Activated CD8-positive, alpha-beta T cell treated with anti-CD3 and anti-CD28 coated beads, Interleukin-2, amount 10 ng/mL, durations not matched to agents 7 days and 5 days (primary cell): ENCODE results near the gene NKX2-2. TPM values are rescaled to one million over a fixed set of nuclear protein-coding genes. Genes with fewer than 3 reads are reported as not detected.
"Not testable (repeated sequence)": the region's sequence is repeated elsewhere in the genome, so short reads cannot be mapped to it uniquely, and the experiment has no call there.

ENCODE experiments used
- ATAC-seq: fragments of 150-1000 bp; cut with Tn5 transposase; one replicate; pipeline ENCODE4 v1.10.0; 2021; ENCODE audit warnings: moderate library complexity
- CTCF ChIA-PET: fragments of 350-600 bp; sonication (Branson Sonifier 250); formaldehyde crosslinking; loops from one replicate; lab custom pipeline; 2021; ENCODE audit warnings: antibody characterized with exemption; lab: Charles Lee
- POLR2A ChIA-PET: fragments of 350-600 bp; sonication (Branson Sonifier 250); formaldehyde crosslinking; loops from one replicate; lab custom pipeline; 2021; ENCODE audit warnings: antibody characterized with exemption; lab: Charles Lee
- DNase-seq: peaks from one replicate; pipeline ENCODE4 v3.0.0-alpha.2; 2020
- H3K27ac Mint-ChIP-seq: one replicate; pipeline ENCODE4 v1.8.0; 2021; ENCODE audit warnings: mild to moderate bottlenecking, mixed read lengths
- H3K27me3 Mint-ChIP-seq: one replicate; pipeline ENCODE4 v1.8.0; 2021; ENCODE audit warnings: low read depth, mixed read lengths
- H3K36me3 Mint-ChIP-seq: one replicate; pipeline ENCODE4 v1.8.0; 2021; ENCODE audit warnings: low read depth, mixed read lengths
- H3K4me1 Mint-ChIP-seq: one replicate; pipeline ENCODE4 v1.8.0; 2021; ENCODE audit warnings: low read depth, mixed read lengths
- H3K4me3 Mint-ChIP-seq: one replicate; pipeline ENCODE4 v1.8.0; 2021; ENCODE audit warnings: mild to moderate bottlenecking, mixed read lengths
- H3K9me3 Mint-ChIP-seq: one replicate; pipeline ENCODE4 v1.8.0; 2022; ENCODE audit warnings: mixed read lengths; ENCODE audit not compliant: insufficient read depth
- total RNA-seq, 2 experiments: library from RNA; stranded (reverse); gene quantifications; one replicate each; pipeline ENCODE4 v1.2.3, GENCODE V29; 2021

Gene NKX2-2
- total RNA-seq, 2 experiments from 2014 or later: not detected

DNA sequence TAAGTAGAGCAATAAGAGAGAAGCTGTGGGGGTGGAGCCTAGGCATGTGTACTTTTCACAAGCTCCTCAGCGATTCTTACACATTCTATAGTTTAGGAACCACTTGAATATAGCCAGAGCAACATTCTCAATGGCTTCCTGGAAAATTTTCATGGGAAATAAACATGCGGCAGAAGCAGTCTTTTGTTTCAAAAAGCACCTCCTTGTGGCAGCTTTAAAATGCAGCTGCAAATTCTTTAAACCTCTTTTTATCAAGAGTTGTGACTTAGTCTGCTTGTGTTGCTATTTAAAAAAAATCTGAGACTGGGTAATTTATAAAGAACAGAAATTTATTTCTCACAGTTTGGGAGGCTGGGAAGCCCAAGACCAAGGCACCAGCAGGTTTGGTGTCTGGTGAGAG, 23.8 kb downstream of the NKX2-2 start:
- DNase-seq (no peak), ATAC-seq (no peak)
- Mint-ChIP-seq H3K4me1 (no peaks in the 10 kb centered on the region), H3K27me3 (peaks cover 24% of the 10 kb centered on the region), H3K27ac (no peak overlapping the region), H3K9me3 (no peaks in the 10 kb centered on the region), H3K36me3 (no peaks in the 10 kb centered on the region), H3K4me3 (no peak overlapping the region)
- CTCF ChIA-PET: interaction anchor here (2.4 kb wide), 1 partner anchor 255 kb away, joined by 18 read pairs; no protein-coding TSS in a partner anchor
- POLR2A ChIA-PET: no interaction called here

DNA sequence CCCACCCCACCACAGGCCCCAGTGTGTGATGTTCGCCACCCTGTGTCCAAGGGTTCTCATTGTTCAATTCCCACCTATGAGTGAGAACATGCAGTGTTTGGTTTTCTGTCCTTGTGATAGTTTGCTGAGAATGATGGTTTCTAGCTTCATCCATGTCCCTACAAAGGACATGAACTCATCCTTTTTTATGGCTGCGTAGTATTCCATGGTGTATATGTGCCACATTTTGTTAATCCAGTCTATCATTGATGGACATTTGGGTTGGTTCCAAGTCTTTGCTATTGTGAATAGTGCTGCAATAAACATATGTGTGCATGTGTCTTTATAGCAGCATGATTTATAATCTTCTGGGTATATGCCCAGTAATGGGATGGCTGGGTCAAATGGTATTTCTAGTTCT, 33.7 kb downstream of the NKX2-2 start:
- DNase-seq, H3K27ac Mint-ChIP-seq, POLR2A ChIA-PET, H3K36me3 Mint-ChIP-seq, ATAC-seq, H3K9me3 Mint-ChIP-seq, H3K4me3 Mint-ChIP-seq, CTCF ChIA-PET, H3K4me1 Mint-ChIP-seq: not testable (repeated sequence)
- peaks cover 25% of the 10 kb centered on the region for H3K27me3 Mint-ChIP-seq

DNA sequence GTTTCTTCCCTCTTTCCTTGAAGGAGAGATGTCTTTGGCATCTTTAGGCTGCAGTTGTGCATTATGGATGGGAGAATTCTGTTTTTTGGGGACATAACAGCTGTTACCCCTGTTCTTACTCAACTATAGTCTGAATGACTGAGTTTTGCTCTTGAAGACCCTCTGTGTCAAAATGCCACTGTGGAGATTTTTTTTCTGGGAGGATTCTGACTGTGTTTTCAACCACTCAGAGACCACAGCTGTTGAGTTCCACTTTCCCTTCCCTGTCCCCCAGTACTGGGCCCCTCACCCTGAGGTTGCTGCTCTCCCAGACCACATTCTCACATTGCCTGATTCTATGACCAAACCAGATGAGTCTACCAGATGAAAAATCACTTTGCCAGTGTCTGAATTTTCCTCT, 48.1 kb downstream of the NKX2-2 start:
- Mint-ChIP-seq H3K4me3 (no peak overlapping the region), H3K27ac (no peak overlapping the region), H3K36me3 (no peaks in the 10 kb centered on the region), H3K27me3 (peaks cover 9% of the 10 kb centered on the region), H3K4me1 (no peaks in the 10 kb centered on the region), H3K9me3 (no peaks in the 10 kb centered on the region)
- ChIA-PET CTCF (no interaction called here), POLR2A (no interaction called here)
- DNase-seq (no peak), ATAC-seq (no peak)

DNA sequence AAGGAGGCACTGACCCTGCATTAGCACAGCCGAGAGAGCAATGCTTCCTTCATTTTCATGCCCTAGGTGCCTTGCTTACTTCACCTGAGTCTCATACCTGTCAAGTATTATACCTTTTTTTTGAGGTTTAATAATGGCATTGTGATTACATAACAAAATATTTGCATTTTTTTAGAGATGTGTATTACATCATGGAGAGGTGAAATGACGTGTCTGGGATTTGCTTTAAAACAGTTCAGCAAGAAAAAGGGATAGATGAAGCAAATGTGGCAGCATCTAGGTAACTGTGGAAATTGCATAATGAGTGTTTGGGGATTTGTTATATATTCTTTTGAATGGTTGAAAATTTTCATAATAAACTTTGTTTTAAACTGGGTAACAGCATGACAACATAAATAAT, 48.9 kb downstream of the NKX2-2 start:
- Mint-ChIP-seq H3K27ac (no peak overlapping the region), H3K4me3 (no peak overlapping the region), H3K36me3 (no peaks in the 10 kb centered on the region), H3K9me3 (no peaks in the 10 kb centered on the region), H3K4me1 (no peaks in the 10 kb centered on the region), H3K27me3 (peaks cover 7% of the 10 kb centered on the region)
- no peak for ATAC-seq
- ChIA-PET CTCF (no interaction called here), POLR2A (no interaction called here)
- DNase-seq: no peak

Other genes starting within 250 kb of the NKX2-2 start
- gene XRN2, start 210.7 kb downstream of the NKX2-2 start, total RNA-seq: 10 to 100 TPM; 54.4 to 57.7 TPM
- not detected for gene NKX2-4, start 116.5 kb downstream of the NKX2-2 start, total RNA-seq
- not detected for gene PAX1, start 191.6 kb upstream of the NKX2-2 start, total RNA-seq